ENCODE results near the gene RAMACL.

The RAMACL gene

DNA sequence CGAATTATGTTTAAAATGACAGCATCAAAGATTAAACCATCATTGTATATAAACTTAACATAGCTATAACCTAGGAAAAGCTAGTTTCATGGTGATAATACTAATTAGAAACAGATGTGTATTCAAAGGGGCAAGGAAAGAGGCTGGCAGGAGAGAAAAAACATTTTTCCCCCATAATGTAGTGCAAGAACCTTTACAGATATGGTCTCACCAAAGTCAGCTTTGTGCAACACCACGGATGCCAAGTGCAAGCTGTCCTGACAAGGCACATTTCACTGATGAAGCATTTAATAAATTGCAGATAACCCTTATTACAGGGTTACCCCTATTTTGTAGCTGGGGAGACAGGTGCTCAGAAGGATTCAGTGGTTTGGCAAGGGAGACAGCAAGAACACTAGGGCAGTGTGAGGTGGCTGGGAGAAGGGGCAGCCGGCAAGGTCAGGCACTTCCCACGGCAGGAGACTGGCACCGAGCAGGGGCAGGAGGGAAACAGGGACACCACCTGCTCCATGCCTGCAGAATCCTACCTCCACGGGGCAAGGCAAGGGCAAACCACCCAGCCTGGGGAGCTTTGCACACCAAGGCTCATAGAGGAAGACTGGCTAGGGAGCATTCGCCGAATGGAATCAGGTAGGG lies 34.1 kb upstream of the RAMACL start:
- no peak overlapping the region for H3K27ac ChIP-seq
- no peak overlapping the region for H3K4me2 ChIP-seq
- peaks cover 1 to 14% (median 10%) of the 10 kb centered on the region in 11 experiments; a peak in 21 of 22 replicates for H3K27me3 ChIP-seq
- no peak for TF ChIP-seq Cebpa-rat (IDR thresholded peaks at IDR 0.05)
- H3K4me1 ChIP-seq, result peaks cover 0 to 1% (median 0%) of the 10 kb centered on the region in 10 experiments; a peak in 1 of 20 replicates
- no peak overlapping the region for H3K9ac ChIP-seq
- H3K9me3 ChIP-seq (replicated peaks in 1 of 11), result peaks cover 0 to 8% (median 0%) of the 10 kb centered on the region in 11 experiments; a peak in 3 of 22 replicates
- peaks cover 0 to 59% (median 0%) of the 10 kb centered on the region in 11 experiments; a peak in 5 of 22 replicates for H4K20me1 ChIP-seq
- H3K4me3 ChIP-seq, result no peak overlapping the region
- H3K36me3 ChIP-seq, result peaks cover 0 to 22% (median 0%) of the 10 kb centered on the region in 11 experiments; a peak in 4 of 22 replicates

DNA sequence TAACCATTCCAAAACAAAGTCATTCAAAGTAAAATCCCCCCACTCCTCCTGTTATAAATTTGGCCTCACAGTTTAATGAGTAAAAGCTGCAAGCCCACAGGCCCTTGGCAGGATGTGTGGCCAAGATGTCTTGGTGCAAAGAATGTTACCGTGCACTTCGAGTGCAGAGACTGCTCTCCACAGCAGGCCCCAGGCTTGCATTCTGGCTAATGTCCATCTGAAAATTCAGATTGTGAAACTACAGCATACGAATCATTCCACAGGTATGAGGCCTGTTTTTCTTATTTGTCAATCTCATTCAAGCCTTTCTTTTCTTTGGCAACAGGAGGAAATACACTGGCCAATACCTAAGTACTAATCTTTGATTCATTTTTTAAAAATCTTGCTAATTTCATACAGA lies 33.4 kb upstream of the RAMACL start:
- TF ChIP-seq Cebpa-rat (IDR thresholded peaks at IDR 0.05), result no peak
- Histone ChIP-seq H3K4me2 (no peak overlapping the region), H3K27ac (no peak overlapping the region)

DNA sequence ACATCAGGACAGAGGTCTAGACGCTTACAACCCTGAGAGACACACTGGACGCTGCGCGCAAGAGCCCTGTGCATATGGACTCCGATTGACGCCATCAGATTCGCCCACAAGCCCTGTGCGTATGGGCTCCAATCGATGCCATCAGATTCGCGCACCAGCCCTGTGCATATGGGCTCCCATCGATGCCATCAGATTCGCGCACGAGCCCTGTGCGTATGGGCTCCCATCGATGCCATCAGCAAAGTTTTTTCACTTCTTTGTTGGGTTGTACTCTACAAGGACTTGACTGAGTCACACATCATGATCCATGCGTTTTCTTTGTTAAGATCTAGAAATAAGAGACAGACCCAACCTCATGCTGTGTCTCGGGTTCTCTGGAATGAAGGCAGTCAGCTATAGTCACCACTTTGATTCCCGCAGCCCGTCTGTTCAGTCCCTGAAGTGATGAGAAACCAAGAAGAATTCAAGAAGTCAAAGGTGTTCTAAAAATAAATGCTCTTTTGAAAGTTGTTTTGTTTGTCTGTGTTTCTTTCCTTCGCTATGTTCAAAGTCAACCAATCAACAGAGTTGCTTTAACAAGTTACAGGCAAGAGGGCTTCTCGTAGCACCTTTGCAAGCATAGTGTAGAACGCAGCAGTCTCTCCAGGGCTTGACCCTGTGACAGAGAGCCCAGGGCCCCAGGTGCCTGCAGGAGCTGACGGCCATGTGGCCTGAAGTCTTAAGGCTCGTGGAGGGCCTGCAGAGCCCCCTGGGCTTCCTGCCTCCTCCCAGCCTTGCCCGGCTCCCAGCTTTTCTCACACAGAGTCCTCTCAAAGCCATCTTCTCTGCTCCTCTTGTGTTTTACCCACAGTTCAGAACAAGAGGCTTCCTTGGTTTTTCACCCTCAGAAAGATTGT lies 32.6 kb upstream of the RAMACL start:
- H3K36me3 ChIP-seq, result peaks cover 0 to 22% (median 0%) of the 10 kb centered on the region in 11 experiments; a peak in 4 of 22 replicates
- no peak overlapping the region for H3K4me3 ChIP-seq
- TF ChIP-seq Cebpa-rat (IDR thresholded peaks at IDR 0.05), result no peak
- peaks cover 0 to 4% (median 0%) of the 10 kb centered on the region in 11 experiments; a peak in 1 of 22 replicates for H3K27me3 ChIP-seq
- H3K27ac ChIP-seq, result no peak overlapping the region
- H3K9ac ChIP-seq, result no peak overlapping the region
- H3K4me2 ChIP-seq, result no peak overlapping the region
- peaks cover 0 to 8% (median 0%) of the 10 kb centered on the region in 11 experiments; a peak in 1 of 22 replicates for H3K9me3 ChIP-seq (replicated peaks in 1 of 11)
- H3K4me1 ChIP-seq, result no peaks in the 10 kb centered on the region
- peaks cover 0 to 72% (median 3%) of the 10 kb centered on the region in 11 experiments; a peak in 6 of 22 replicates for H4K20me1 ChIP-seq

More for the DNA sequence above, 33.4 kb upstream of the RAMACL start:
- Histone ChIP-seq H3K4me1 (no peaks in the 10 kb centered on the region), H4K20me1 (peaks cover 0 to 64% (median 0%) of the 10 kb centered on the region in 11 experiments; a peak in 5 of 22 replicates), H3K36me3 (peaks cover 0 to 22% (median 0%) of the 10 kb centered on the region in 11 experiments; a peak in 4 of 22 replicates), H3K9me3 (replicated peaks in 1 of 11) (peaks cover 0 to 8% (median 0%) of the 10 kb centered on the region in 11 experiments; a peak in 3 of 22 replicates), H3K27me3 (peaks cover 0 to 9% (median 3%) of the 10 kb centered on the region in 11 experiments; a peak in 10 of 22 replicates), H3K4me3 (no peak overlapping the region), H3K9ac (no peak overlapping the region)

DNA sequence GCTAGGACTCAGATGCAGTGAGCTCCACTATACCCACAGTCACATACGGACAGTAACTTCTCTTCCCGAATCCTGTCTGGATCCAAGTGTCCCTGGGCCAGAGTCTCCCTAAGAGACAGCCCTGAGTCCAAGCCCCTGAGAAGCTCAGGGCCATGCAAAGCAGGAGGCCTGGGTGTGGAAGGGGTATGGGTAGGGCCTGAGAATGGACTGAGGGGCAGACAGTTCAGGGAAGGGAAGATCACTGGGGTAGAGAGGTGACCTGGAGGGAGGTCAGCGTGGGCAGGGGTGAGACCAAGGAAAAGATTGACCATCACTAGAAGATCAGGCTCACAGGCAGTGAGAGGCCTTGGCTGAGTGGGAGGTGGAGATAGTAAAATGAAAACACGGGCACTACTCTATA lies 31.8 kb upstream of the RAMACL start:
- Histone ChIP-seq H3K4me1 (no peaks in the 10 kb centered on the region), H3K27me3 (0 out of 22 replicates have a peak, but pooled peaks cover 0 to under 1% (median 0%) of the 10 kb centered on the region in 11 experiments)

DNA sequence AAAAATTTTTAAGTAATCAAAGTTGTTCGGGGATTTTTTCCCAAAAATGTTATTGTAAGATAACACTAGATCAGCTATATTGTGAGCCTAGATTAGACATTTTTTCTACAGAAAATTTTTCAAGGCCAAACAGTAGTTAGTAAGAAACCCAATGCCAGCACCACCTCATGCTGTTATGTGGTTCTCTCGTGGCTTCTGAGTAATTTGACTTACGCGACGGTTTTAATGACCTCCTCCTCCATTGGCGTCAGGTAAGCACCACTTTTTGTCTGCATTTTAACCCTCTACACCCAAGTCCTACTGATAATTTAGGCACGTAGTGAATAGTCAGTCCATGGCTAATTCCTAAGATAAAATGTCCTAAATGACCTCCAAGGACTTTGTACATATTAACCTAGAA lies 30.9 kb upstream of the RAMACL start:
- no peak overlapping the region for H3K4me2 ChIP-seq
- no peak overlapping the region for H3K27ac ChIP-seq
- H3K36me3 ChIP-seq, result peaks cover 0 to 22% (median 0%) of the 10 kb centered on the region in 11 experiments; a peak in 4 of 22 replicates

More for the DNA sequence above, 31.8 kb upstream of the RAMACL start:
- no peak for TF ChIP-seq Cebpa-rat (IDR thresholded peaks at IDR 0.05)
- no peak overlapping the region for H3K4me2 ChIP-seq
- no peak overlapping the region for H3K9ac ChIP-seq
- H3K36me3 ChIP-seq, result peaks cover 0 to 22% (median 0%) of the 10 kb centered on the region in 11 experiments; a peak in 4 of 22 replicates
- no peak overlapping the region for H3K27ac ChIP-seq
- H3K4me3 ChIP-seq, result no peak overlapping the region
- H4K20me1 ChIP-seq, result peaks cover 0 to 77% (median 3%) of the 10 kb centered on the region in 11 experiments; a peak in 6 of 22 replicates
- H3K9me3 ChIP-seq (replicated peaks in 1 of 11), result peaks cover 0 to 8% (median 0%) of the 10 kb centered on the region in 11 experiments; a peak in 1 of 22 replicates

DNA sequence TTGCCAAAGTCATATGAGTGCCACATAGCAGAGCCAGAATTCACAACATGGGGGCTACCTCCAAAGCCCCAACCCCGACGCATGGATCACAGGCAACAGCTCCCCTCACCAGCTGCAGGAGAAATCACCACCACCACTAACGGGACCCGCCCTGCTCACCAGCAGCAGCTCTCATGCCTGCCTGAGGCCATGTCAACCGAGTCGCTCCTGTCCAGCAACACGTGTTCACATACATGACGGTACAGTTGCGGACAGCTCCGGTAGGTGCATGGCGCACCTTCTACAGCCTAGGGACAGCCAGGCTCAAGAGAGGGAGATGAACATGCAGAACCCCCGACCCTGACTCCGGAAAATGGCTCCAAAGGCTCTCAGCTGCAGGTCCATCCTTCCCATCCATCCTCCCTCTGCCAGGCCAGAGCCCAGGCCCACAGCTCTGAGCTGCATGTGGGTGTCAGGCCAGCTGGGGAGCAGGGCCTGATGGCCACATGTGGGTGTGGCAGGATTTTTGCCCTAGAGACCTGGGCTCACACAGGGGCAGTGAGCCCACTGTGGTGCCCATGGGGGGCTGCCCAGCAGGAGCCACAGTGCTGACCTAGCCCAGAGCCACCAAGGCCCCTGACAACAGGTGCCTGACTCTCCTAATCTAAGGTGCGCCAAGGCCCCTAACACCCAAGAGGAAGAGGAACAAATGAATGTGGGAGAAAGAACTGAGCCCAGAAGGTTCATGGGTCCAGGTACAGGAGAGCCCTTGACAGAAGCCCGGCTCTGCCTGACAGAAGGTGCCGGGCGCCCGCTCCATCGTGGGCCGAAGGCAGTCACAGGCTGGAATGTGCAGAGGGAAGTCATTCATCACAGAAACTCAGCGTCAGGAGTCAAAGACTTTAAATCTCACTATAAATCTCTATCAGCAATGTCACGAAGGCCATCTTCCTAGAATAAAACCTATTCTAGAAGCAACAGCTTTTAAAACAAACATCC lies 30.1 kb upstream of the RAMACL start:
- H3K36me3 ChIP-seq, result peaks cover 0 to 22% (median 0%) of the 10 kb centered on the region in 11 experiments; a peak in 4 of 22 replicates

More for the DNA sequence above, 30.9 kb upstream of the RAMACL start:
- no peak for TF ChIP-seq Cebpa-rat (IDR thresholded peaks at IDR 0.05)
- H3K27me3 ChIP-seq, result no peaks in the 10 kb centered on the region
- H3K4me3 ChIP-seq, result no peak overlapping the region
- H4K20me1 ChIP-seq, result peaks cover 0 to 83% (median 3%) of the 10 kb centered on the region in 11 experiments; a peak in 7 of 22 replicates
- peaks cover 0 to 8% (median 0%) of the 10 kb centered on the region in 11 experiments; a peak in 1 of 22 replicates for H3K9me3 ChIP-seq (replicated peaks in 1 of 11)
- H3K9ac ChIP-seq, result no peak overlapping the region
- no peaks in the 10 kb centered on the region for H3K4me1 ChIP-seq

DNA sequence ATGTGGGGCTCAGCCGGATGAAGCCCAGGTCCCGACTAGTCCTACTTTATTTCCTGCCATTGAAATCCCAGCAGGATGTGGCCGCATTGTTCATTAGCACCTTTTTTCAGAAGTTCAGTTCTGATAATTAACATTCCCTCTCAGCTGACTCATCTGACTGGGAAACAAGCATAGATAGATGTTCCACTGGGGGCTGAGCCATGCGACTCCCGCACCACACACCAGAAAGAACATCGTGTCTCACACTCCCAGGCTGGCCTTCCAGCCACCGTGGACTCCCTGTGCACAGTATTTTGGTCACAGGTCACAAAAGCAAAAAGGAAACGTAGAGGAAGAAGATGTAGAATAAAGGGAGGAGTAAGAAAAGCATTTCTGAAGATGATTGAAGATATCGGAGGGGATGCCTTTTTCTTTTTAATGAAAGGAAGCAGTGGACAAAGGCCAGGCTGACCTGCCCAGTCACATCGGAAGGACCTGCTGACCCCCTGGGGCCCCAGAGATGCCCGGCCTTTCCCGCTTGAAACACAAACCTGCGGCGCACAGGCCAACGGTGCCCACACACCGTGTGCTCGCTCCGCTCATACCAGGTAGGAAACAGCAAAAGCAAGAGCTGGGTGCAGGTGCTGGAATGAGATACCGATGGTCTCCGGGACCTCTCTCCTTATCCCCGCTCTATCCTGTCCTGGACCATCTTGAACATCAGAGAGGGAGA lies 28.7 kb upstream of the RAMACL start:
- no peak for TF ChIP-seq Cebpa-rat (IDR thresholded peaks at IDR 0.05)
- Histone ChIP-seq H3K4me1 (no peaks in the 10 kb centered on the region), H3K4me2 (no peak overlapping the region)

More for the DNA sequence above, 30.1 kb upstream of the RAMACL start:
- Histone ChIP-seq H3K27ac (no peak overlapping the region), H3K4me3 (no peak overlapping the region), H3K27me3 (no peaks in the 10 kb centered on the region), H3K9ac (no peak overlapping the region), H3K4me1 (no peaks in the 10 kb centered on the region), H3K4me2 (no peak overlapping the region), H3K9me3 (replicated peaks in 1 of 11) (peaks cover 0 to 8% (median 0%) of the 10 kb centered on the region in 11 experiments; a peak in 1 of 22 replicates), H4K20me1 (peaks cover 0 to 90% (median 3%) of the 10 kb centered on the region in 11 experiments; a peak in 7 of 22 replicates)
- TF ChIP-seq Cebpa-rat (IDR thresholded peaks at IDR 0.05), result no peak

More for the DNA sequence above, 28.7 kb upstream of the RAMACL start:
- Histone ChIP-seq H3K27ac (no peak overlapping the region), H3K4me3 (no peak overlapping the region), H3K9me3 (replicated peaks in 1 of 11) (peaks cover 0 to 8% (median 0%) of the 10 kb centered on the region in 11 experiments; a peak in 1 of 22 replicates), H3K36me3 (peaks cover 0 to 22% (median 0%) of the 10 kb centered on the region in 11 experiments; a peak in 5 of 22 replicates), H4K20me1 (peaks cover 0 to 87% (median 3%) of the 10 kb centered on the region in 11 experiments; a peak in 6 of 22 replicates), H3K27me3 (no peaks in the 10 kb centered on the region), H3K9ac (no peak overlapping the region)
